ENCODE data around the gene PLAGL2. TPM values are rescaled to one million over a fixed set of nuclear protein-coding genes. Genes with fewer than 3 reads are reported as not detected.

Gene PLAGL2, protein sequence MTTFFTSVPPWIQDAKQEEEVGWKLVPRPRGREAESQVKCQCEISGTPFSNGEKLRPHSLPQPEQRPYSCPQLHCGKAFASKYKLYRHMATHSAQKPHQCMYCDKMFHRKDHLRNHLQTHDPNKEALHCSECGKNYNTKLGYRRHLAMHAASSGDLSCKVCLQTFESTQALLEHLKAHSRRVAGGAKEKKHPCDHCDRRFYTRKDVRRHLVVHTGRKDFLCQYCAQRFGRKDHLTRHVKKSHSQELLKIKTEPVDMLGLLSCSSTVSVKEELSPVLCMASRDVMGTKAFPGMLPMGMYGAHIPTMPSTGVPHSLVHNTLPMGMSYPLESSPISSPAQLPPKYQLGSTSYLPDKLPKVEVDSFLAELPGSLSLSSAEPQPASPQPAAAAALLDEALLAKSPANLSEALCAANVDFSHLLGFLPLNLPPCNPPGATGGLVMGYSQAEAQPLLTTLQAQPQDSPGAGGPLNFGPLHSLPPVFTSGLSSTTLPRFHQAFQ
- total RNA-seq (2022; extraction: Qiagen RNA extraction; ENCODE audit: low read depth), result 12.8 to 14.2 TPM (median 13.6 TPM) in 5 replicates

DNA sequence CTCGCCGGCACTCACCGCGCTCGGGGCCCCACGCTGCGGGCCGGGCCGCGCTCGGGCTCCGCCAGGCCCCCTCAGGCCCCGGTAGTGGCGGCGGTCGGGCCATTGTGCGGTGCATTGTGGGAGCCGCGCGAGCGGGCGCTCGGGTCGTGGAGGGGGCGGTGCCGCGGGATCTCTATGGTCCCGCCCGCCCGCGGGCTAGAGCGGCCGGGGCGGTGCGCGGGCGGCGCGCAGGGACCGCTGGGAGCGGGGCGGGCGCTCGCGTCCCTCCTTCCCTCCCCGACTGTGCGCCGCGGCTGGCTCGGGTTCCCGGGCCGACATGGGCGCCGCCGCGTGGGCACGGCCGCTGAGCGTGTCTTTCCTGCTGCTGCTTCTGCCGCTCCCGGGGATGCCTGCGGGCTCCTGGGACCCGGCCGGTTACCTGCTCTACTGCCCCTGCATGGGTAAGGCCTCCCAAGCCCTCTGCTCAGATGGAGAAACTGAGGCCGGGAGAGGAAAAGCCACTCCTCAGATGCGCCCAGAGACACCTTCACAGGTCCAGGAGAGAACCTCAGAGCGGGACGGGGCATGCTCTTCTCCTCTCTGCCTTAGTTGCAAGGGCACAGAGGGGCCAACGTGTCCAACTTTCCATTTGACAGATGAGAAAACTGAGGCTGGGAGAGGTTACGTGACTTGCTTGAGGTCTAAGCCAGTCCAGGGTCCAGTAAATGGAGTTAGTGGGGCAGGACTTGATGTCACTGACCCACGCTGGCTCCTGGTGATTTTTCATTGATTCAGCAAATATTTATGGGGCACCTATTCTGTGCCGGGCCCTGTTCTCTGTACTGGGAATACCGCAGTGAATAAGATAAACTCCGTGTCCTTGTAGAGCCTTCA, at the start of gene PLAGL2, which contains the start of gene POFUT1:
Gene PLAGL2, minus strand, starts transcription at position 118 of the 873 bp plus-strand sequence. CDS start 5,565 bp downstream, outside the sequence.
Gene POFUT1, plus strand, starts transcription at position 255 of the 873 bp plus-strand sequence. Its CDS starts 62 bp downstream, at position 317.

Other genes with a start within 250 kb of the PLAGL2 start
- 0.01 TPM in 1 of 5 replicates, not detected in the others for gene XKR7, start 239.6 kb downstream of the PLAGL2 start, total RNA-seq (2022; extraction: Qiagen RNA extraction; ENCODE audit: low read depth)
- gene CCM2L, start 197.3 kb downstream of the PLAGL2 start, total RNA-seq (2022; extraction: Qiagen RNA extraction; ENCODE audit: low read depth), result 0.24 to 0.56 TPM (median 0.45 TPM) in 5 replicates
- gene HCK, start 155.5 kb downstream of the PLAGL2 start, total RNA-seq (2022; extraction: Qiagen RNA extraction; ENCODE audit: low read depth), result 0.06 to 0.18 TPM (median 0.14 TPM) in 5 replicates
- 33.4 to 37.6 TPM (median 36.7 TPM) in 5 replicates for gene TM9SF4, start 98.0 kb downstream of the PLAGL2 start, total RNA-seq (2022; extraction: Qiagen RNA extraction; ENCODE audit: low read depth)
- 35.7 to 48.9 TPM (median 42.9 TPM) in 5 replicates for gene POFUT1, start 137 bp upstream of the PLAGL2 start, total RNA-seq (2022; extraction: Qiagen RNA extraction; ENCODE audit: low read depth)
- gene KIF3B, start 69.9 kb upstream of the PLAGL2 start, total RNA-seq (2022; extraction: Qiagen RNA extraction; ENCODE audit: low read depth), result 22.6 to 27.4 TPM (median 26.1 TPM) in 5 replicates
- 28.3 to 34.2 TPM (median 31.2 TPM) in 5 replicates for gene ASXL1, start 150.6 kb upstream of the PLAGL2 start, total RNA-seq (2022; extraction: Qiagen RNA extraction; ENCODE audit: low read depth)

All from A549 treated with GW870086 at 1 μM for 4 hours (cell line).